GM10847 (cell line): Measurements from ENCODE around the gene AIMP1.

Experiments used
- POLR2A ChIP-seq: IDR thresholded peaks from 2 replicates; pipeline ENCODE4 v1.6.1; 2011; ENCODE audit not compliant: insufficient read length; ENCODE audit errors: extremely low read depth

AIMP1 gene

GRCh38 chr4:106303548-106304281 is 12.6 kb upstream of the AIMP1 start:
- TF ChIP-seq POLR2A: no peak

- TF ChIP-seq POLR2A: no peak
These were observed 11.7 kb upstream of the AIMP1 start for GRCh38 chr4:106304632-106305031.

- TF ChIP-seq POLR2A: no peak
These were observed 10.8 kb upstream of the AIMP1 start for GRCh38 chr4:106305435-106306055.

GRCh38 chr4:106306561-106306960 is 9.8 kb upstream of the AIMP1 start:
- TF ChIP-seq POLR2A: no peak

- TF ChIP-seq POLR2A: no peak
These were observed 4.0 kb upstream of the AIMP1 start for GRCh38 chr4:106312377-106312776.

- TF ChIP-seq POLR2A: no peak
These were observed 3.3 kb upstream of the AIMP1 start for GRCh38 chr4:106312997-106313522.

DNA sequence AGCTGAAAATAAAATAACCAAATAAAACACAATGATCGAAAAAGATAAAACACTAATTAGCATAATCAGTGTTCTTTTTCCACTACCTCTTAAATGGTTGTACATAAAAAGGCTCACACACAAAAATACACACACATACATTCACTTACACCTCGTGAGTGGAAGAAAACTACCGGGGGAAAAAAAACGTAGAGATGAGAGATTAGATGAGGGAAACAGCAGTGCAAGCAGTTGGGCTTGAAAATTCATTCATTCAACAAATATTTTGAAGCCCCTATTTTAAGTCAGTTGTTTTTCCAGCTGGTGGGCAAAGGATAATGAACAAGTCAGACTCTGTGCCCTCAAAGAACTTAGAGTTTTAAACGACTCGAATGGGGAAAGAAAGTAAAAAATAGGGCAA is 1.4 kb upstream of the AIMP1 start:
- TF ChIP-seq POLR2A: no peak

DNA sequence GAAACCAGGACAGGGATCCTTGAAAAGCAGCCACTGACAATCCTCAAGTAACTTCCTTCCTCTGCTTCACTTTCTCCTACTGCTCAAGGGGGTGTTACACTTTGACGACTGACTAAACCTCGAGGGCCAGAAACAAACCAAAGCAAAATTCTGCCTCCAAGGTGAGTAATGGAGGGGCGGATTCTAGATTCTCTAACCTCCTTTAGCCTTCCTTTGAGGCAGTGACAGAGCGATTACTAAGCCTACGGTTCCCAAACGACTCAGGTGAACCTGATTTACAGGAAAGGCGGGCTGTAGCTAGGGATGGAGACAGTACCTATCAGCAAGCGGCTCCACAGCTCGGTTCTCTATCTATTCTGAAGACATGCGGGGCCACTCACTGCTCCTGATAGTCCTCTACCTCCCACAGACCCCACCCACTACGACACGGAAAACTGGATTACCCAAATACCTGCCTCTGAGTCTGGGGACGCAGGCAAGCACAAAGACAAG is 828 bp upstream of the AIMP1 start:
- TF ChIP-seq POLR2A: no peak

DNA sequence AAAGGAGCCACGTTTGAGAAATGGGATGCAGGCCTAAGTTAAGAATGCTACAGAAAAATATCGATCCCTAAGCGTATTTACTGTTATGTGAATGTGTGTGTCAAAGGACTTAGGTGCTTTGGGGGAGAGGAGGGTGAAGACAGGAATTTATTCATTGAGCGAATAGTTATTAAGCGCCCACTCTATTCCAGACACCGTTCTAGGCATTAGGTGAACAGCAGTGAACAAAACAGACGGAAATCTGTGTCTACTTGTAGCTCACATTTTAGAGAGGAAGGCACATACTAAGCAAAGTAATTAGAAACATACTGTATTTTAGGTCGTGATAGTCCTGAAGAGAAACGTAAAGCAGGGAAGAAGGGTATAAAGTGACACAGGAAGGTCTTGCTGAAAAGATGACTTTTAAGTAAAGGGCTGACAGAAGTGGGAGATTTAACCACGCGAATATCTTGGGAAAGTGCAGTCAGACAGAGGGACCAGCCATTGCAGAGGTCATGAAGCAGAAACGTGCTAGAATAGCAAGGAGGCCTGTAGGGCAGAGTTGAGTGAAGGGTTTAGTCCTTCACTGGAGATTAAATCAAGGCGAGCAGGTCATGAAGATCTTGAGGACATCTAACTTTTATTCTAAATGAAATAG is 541 bp downstream of the AIMP1 start:
- TF ChIP-seq POLR2A: no peak

- TF ChIP-seq POLR2A: no peak
These were observed 1.5 kb downstream of the AIMP1 start for GRCh38 chr4:106317815-106318214.

DNA sequence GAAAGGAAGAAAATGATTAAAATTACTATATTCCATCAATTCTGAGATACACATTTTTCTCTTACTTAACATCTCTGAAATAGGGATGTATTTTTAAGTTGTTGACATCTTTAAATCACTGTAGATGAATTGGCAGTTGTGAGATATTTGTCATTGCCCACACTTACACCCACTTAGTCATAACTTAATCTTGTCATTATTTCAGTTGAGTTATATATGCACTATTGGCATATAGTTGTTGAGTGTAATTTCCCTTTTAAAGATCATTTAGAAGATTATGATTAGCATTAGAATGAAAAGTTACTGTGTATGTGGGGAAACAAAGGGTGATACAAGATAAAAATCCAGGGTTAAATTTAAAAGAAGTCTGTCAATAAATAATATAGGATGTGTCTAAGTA is 2.2 kb downstream of the AIMP1 start:
- no peak for TF ChIP-seq POLR2A

- TF ChIP-seq POLR2A: no peak
These were observed 3.9 kb downstream of the AIMP1 start for GRCh38 chr4:106320235-106320634.

- TF ChIP-seq POLR2A: no peak
These were observed 6.8 kb downstream of the AIMP1 start for GRCh38 chr4:106323119-106323518.

DNA sequence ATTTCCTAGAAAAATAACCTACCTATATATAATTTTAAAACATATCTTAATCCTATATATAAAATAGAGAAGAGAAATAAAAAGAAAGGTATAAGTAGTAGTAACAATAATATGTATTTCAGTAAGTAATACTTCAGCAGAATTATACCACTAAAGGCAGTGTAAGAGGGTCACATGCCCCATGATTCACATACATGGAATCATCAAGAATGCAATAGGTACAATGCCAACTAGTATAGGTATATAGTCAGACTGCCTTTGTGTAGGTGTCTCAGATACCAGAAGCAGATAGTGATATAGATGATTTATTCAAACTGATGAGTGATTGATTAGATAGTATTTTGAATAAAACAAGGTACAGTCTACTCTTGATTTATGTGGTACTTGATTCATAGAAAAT is 9.4 kb downstream of the AIMP1 start:
- TF ChIP-seq POLR2A: no peak

- no peak for TF ChIP-seq POLR2A
These were observed 12.8 kb downstream of the AIMP1 start for GRCh38 chr4:106329041-106329618.

- no peak for TF ChIP-seq POLR2A
These were observed 16.8 kb downstream of the AIMP1 start for GRCh38 chr4:106333186-106333585.
